ENCODE measurements around the gene S100A11. TPM values are rescaled to one million over a fixed set of nuclear protein-coding genes. Genes with fewer than 3 reads are reported as not detected.

The S100A11 gene
- total RNA-seq, 4 donors from 2014 or later = 120 to 368 (median 160) TPM

DNA sequence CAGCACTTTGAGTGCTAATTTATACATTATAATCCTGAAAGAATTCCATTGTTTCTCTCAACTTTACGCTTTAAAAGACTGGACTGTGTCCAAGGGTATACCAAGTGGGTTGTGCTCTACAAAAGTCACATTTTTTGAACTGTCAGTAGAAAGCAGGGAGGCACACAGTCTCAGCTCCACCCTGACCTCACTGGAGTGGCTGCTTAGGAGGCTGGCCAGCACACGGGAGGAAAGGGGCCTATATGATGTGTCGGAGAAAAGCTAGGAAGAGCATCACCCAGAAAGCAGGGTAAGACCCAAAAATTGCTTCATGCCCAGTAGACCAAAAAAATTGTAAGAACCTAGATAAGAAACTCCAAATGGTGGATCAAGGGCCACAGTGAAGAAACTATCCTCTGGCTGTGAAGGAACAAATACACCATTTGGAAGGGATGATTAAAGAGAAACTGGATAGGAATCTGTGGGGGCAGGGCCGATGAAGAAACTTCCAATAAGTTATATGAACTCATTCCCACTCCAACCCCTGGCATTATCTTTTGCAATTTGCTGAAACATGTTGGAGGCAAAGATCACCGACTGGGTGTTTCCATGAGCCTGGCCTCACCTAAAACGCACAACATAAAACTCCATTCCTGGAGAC lies 45.0 kb downstream of the S100A11 start:
- peaks cover 36 to 63% of the 10 kb centered on the region in 2 donors for H3K4me1 ChIP-seq
- WGBS, 2 donors = 43 to 51% methylated on average over 6 of the region's 6 CpGs

DNA sequence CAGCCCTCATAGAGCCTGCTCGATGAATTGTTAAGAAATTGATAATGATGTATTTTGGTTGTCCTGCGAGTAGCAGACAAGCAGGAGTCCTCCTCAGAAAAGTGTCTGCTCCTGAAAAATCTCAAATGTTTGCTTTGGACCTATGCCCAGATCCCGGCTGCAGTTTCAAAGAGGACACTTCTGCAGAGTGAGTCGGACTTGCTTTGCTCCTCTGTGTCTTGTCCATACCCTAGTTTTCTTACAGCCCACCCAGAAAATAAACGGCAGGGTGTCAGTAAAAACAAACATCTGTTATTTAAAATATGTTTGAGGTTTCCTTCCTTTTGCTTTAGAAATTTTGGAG lies 46.0 kb downstream of the S100A11 start:
- no peaks in the 10 kb centered on the region for H3K27me3 ChIP-seq
- H3K4me1 ChIP-seq = peaks cover 36 to 63% of the 10 kb centered on the region in 2 donors
- H3K4me3 ChIP-seq (replicated peaks in 1 of 3) = no peak overlapping the region
- no peaks in the 10 kb centered on the region for H3K9me3 ChIP-seq
- intact Hi-C loops (cut with DNase I) = no loop called here
- TF ChIP-seq POLR2A (IDR thresholded peaks at IDR 0.05) = no peak
- TF ChIP-seq, protein P1, sequence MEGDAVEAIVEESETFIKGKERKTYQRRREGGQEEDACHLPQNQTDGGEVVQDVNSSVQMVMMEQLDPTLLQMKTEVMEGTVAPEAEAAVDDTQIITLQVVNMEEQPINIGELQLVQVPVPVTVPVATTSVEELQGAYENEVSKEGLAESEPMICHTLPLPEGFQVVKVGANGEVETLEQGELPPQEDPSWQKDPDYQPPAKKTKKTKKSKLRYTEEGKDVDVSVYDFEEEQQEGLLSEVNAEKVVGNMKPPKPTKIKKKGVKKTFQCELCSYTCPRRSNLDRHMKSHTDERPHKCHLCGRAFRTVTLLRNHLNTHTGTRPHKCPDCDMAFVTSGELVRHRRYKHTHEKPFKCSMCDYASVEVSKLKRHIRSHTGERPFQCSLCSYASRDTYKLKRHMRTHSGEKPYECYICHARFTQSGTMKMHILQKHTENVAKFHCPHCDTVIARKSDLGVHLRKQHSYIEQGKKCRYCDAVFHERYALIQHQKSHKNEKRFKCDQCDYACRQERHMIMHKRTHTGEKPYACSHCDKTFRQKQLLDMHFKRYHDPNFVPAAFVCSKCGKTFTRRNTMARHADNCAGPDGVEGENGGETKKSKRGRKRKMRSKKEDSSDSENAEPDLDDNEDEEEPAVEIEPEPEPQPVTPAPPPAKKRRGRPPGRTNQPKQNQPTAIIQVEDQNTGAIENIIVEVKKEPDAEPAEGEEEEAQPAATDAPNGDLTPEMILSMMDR (IDR thresholded peaks at IDR 0.05) = no peak
- WGBS, 2 donors = 2 to 6% methylated on average over 5 of the region's 5 CpGs
- peak overlapping the region; percentile 15 to 85 (median 79) for H3K27ac ChIP-seq
- peak; percentile 58 to 69 for DNase-seq
- H3K36me3 ChIP-seq = peaks cover 0 to 2% of the 10 kb centered on the region in 2 donors

More for the DNA sequence above, 45.0 kb downstream of the S100A11 start:
- intact Hi-C loops (cut with DNase I) = no loop called here
- no peak for TF ChIP-seq POLR2A (IDR thresholded peaks at IDR 0.05)
- TF ChIP-seq, protein P1 (IDR thresholded peaks at IDR 0.05) = no peak
- Histone ChIP-seq H3K9me3 (no peaks in the 10 kb centered on the region), H3K27me3 (no peaks in the 10 kb centered on the region), H3K36me3 (no peaks in the 10 kb centered on the region), H3K27ac (peak overlapping the region; percentile 3 to 85 (median 79)), H3K4me3 (replicated peaks in 1 of 3) (peak overlapping the region in 1 of 3 donors; percentile 58)
- no peak for DNase-seq

DNA sequence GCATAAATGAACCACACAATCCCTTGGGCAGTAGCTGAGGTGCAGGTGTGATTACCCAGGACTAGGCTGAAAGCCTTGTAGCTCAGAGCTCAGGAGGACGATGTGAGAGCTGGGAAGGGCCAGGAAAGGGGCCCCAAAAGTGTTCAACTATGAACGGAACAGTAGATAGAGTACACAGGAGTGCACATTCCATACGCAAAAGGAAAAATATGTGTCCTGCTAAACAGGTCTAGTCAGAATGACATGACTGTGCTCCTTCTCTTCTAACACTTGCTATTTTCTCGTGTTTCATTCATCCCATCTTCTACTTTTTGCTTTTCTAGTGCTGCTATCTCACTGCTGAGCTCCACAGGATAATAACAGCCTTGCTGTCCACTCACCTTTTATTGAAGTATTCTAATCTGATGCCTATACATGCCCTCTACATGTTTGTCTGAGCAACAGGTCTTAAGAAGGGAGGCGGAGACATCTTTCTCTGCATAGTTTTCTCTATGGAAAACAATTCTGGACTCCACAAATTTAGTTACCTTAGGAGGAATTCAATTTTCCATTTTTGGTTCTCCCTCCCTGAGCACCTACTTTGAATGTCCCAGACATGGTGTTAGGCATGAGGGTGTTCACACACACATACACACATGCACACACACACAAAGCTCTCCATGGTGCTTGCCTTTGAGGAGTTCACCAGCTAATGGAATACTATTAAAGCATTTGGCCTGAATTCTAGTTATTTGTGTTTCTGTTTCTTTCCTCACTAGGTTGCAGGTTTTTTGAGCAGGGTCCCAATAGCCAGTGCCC lies 46.5 kb downstream of the S100A11 start:
- peaks cover 36 to 66% of the 10 kb centered on the region in 2 donors for H3K4me1 ChIP-seq
- peak overlapping the region in 2 of 3 donors; percentile 79 to 85 for H3K27ac ChIP-seq
- intact Hi-C loops (cut with DNase I) = no loop called here
- H3K4me3 ChIP-seq (replicated peaks in 1 of 3) = no peak overlapping the region
- peaks cover 0 to 8% of the 10 kb centered on the region in 2 donors for H3K36me3 ChIP-seq
- no peaks in the 10 kb centered on the region for H3K9me3 ChIP-seq
- 47 to 51% methylated on average over 5 of the region's 5 CpGs for WGBS, 2 donors
- H3K27me3 ChIP-seq = no peaks in the 10 kb centered on the region
- no peak for DNase-seq
- TF ChIP-seq, protein P1 (IDR thresholded peaks at IDR 0.05) = no peak
- no peak for TF ChIP-seq POLR2A (IDR thresholded peaks at IDR 0.05)

DNA sequence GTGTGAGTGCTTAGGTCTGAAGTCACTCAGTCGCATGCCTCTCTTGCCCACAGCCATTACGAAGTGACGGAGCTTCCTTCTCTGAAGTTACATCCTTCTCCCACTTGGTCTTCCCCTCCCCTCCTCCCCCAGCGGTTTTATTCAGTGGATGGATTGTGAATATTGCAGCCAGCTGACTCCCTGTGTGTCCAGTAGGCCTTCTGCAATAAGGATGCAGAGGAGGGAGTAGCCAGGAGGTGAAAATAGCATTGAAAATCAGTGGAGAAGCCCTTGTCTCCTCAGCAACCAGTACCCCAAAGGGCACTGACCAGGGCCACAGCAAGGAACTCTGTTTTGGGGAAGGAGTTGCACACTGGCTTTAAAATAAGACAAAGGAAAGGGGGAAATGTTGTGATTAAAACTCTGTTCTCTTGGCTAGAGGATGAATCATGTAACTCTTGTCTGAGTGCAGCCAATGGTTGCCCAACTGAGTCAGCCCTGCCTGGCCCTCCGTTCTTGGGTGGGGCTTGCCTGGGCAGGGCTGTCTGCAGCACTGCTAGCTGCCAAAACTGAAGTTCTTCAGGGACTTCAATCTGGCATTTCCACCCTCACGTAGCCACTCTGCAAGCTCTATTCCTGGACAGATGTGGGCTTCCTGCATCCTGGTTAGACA lies 47.5 kb downstream of the S100A11 start:
- Histone ChIP-seq H3K27me3 (no peaks in the 10 kb centered on the region), H3K9me3 (no peaks in the 10 kb centered on the region), H3K4me3 (replicated peaks in 1 of 3) (no peak overlapping the region), H3K4me1 (peaks cover 36 to 64% of the 10 kb centered on the region in 2 donors), H3K36me3 (peaks cover 0 to 13% of the 10 kb centered on the region in 2 donors), H3K27ac (peak overlapping the region in 2 of 3 donors; percentile 79 to 85)
- intact Hi-C loops (cut with DNase I) = no loop called here
- peak; percentile 51 to 57 for DNase-seq
- no peak for TF ChIP-seq POLR2A (IDR thresholded peaks at IDR 0.05)
- TF ChIP-seq, protein P1 (IDR thresholded peaks at IDR 0.05) = no peak
- WGBS, 2 donors = 45 to 51% methylated on average over 6 of the region's 6 CpGs
